Keratinocyte (primary cell): Measurements from ENCODE around the gene ALDH4A1. TPM values are rescaled to one million over a fixed set of nuclear protein-coding genes. Genes with fewer than 3 reads are reported as not detected.

Source experiments
- DNase-seq: peaks from one replicate; pipeline ENCODE4 v3.0.0-alpha.2; 2011; ENCODE audit warnings: low read depth, missing footprints, low spot score
- FAIRE-seq: peaks from 2 replicates; lab custom pipeline; 2011; peaks lifted over from hg19 to GRCh38; lab: Jason Lieb, UNC
- H2AFZ ChIP-seq: 2 replicates; pipeline ENCODE4 v1.6.0; 2012; ENCODE audit warnings: low read length, control low read depth, inconsistent platforms; ENCODE audit not compliant: control insufficient read depth
- H3K27ac ChIP-seq: 2 replicates; pipeline ENCODE4 v1.5.1; 2011; ENCODE audit warnings: low read length; ENCODE audit not compliant: control insufficient read depth, insufficient read depth
- H3K27me3 ChIP-seq: 3 replicates; pipeline ENCODE4 v1.6.0; 2011; ENCODE audit warnings: low read length; ENCODE audit not compliant: control insufficient read depth, insufficient read depth; ENCODE audit errors: extremely low read depth
- H3K36me3 ChIP-seq, 2 experiments: 2 replicates in 1 of 2; 3 replicates in 1 of 2; pipeline ENCODE4 v1.5.1; 2011; ENCODE audit warnings: low read length in 2 of 2, mild to moderate bottlenecking in 1 of 2; ENCODE audit not compliant: control insufficient read depth in 2 of 2, insufficient read depth in 2 of 2; ENCODE audit errors: extremely low read depth in 1 of 2
- H3K4me1 ChIP-seq: 3 replicates; pipeline ENCODE4 v1.5.1; 2011; ENCODE audit warnings: low read length; ENCODE audit not compliant: control insufficient read depth, insufficient read depth; ENCODE audit errors: extremely low read depth
- H3K4me2 ChIP-seq: 3 replicates; pipeline ENCODE4 v1.6.0; 2011; ENCODE audit warnings: low read depth, low read length; ENCODE audit not compliant: control insufficient read depth, insufficient read depth; ENCODE audit errors: extremely low read depth
- H3K4me3 ChIP-seq, 3 experiments: fragments of 200-600 bp in 1 of 3; sonication (generic) in 1 of 3; 2 replicates in 2 of 3; 3 replicates in 1 of 3; pipeline ENCODE4 v1.5.1; 2011 to 2016; ENCODE audit warnings: low read length in 3 of 3, mild to moderate bottlenecking in 3 of 3, control low read depth in 2 of 3, inconsistent platforms in 1 of 3, low read depth in 1 of 3, mixed read lengths in 1 of 3, mixed run types in 1 of 3, moderate library complexity in 1 of 3; ENCODE audit not compliant: control insufficient read depth in 2 of 3, insufficient read depth in 2 of 3; ENCODE audit errors: extremely low read depth in 1 of 3
- H3K79me2 ChIP-seq: 2 replicates; pipeline ENCODE4 v1.6.0; 2012; ENCODE audit warnings: low read length; ENCODE audit not compliant: control insufficient read depth, insufficient read depth
- H3K9ac ChIP-seq: 3 replicates; pipeline ENCODE4 v1.6.0; 2011; ENCODE audit warnings: low read length; ENCODE audit not compliant: control insufficient read depth, insufficient read depth; ENCODE audit errors: extremely low read depth
- H3K9me1 ChIP-seq: 3 replicates; pipeline ENCODE4 v1.6.0; 2011; ENCODE audit warnings: low read length; ENCODE audit not compliant: control insufficient read depth, insufficient read depth; ENCODE audit errors: extremely low read depth
- H3K9me3 ChIP-seq: 2 replicates; pipeline ENCODE4 v1.5.1; 2012; ENCODE audit warnings: low read depth, low read length; ENCODE audit not compliant: control insufficient read depth
- H4K20me1 ChIP-seq: 3 replicates; pipeline ENCODE4 v1.6.0; 2011; ENCODE audit warnings: low read length; ENCODE audit not compliant: control insufficient read depth, insufficient read depth; ENCODE audit errors: extremely low read depth
- EZH2 ChIP-seq: IDR thresholded peaks from one replicate; pipeline ENCODE4 v1.6.1; 2012; ENCODE audit warnings: inconsistent platforms, mild to moderate bottlenecking, low read length, moderate library complexity
- dilution Hi-C: fragments of 300-500 bp; cut with MboI; formaldehyde crosslinking; loops from one replicate; pipeline ENCODE4 v1.7.0; 2020; ENCODE audit warnings: low sequenced_read_pairs; ENCODE audit not compliant: extremely low pct_ligation_motif_present
- polyA plus RNA-seq, 5 experiments: library from polyadenylated mRNA; depleted of rRNA in 3 of 5; stranded (reverse) in 3 of 5; stranded (forward) in 1 of 5; unstranded in 1 of 5; fragments of >200 nt; gene quantifications; 1 replicate in 1 of 5; 2 replicates in 3 of 5; 3 replicates in 1 of 5; pipeline versions ENCODE4 v1.2.1 to v1.2.3, GENCODE V29; 2011 to 2012; ENCODE audit warnings: missing spikeins in 2 of 5, low read depth in 1 of 5, low replicate concordance in 1 of 5
- TF ChIP-seq, protein P1 (sequence below), 3 experiments: IDR thresholded peaks in 1 of 3; conservative IDR thresholded peaks in 1 of 3; optimal IDR thresholded peaks in 1 of 3; 2 replicates in 2 of 3; 3 replicates in 1 of 3; pipeline versions ENCODE3 to v1.5.1; 2011; ENCODE audit warnings: low read length in 3 of 3, mild to moderate bottlenecking in 3 of 3, moderate library complexity in 2 of 3, control low read depth in 1 of 3, inconsistent platforms in 1 of 3; ENCODE audit not compliant: insufficient read depth in 2 of 3; ENCODE audit errors: extremely low read depth in 1 of 3

ALDH4A1 gene
- polyA plus RNA-seq, 1 donor (not counting 4 experiments of a cell fraction or from before 2014, with no cell fraction given) = 52.7 TPM

DNA sequence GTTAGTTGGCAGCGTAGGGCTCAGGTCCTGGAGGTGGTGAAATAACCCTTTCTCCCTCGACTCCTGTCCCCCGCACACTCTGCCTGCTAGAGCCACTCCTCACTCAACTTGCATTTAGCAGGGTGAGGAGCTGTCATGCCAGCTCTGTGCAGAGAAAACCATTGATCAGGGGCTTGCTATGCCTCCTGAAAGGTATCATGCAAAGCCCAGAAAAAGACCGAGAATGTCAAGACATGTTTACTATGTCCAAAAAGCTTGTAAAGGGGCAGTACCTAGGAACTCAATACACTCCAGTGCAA, 18.0 kb downstream of the ALDH4A1 start:
- no peaks in the 10 kb centered on the region for H3K79me2 ChIP-seq
- no peaks in the 10 kb centered on the region for H3K9me1 ChIP-seq
- no peak overlapping the region for H3K4me3 ChIP-seq
- no peaks in the 10 kb centered on the region for H4K20me1 ChIP-seq
- TF ChIP-seq EZH2 = no peak
- TF ChIP-seq, protein P1, sequence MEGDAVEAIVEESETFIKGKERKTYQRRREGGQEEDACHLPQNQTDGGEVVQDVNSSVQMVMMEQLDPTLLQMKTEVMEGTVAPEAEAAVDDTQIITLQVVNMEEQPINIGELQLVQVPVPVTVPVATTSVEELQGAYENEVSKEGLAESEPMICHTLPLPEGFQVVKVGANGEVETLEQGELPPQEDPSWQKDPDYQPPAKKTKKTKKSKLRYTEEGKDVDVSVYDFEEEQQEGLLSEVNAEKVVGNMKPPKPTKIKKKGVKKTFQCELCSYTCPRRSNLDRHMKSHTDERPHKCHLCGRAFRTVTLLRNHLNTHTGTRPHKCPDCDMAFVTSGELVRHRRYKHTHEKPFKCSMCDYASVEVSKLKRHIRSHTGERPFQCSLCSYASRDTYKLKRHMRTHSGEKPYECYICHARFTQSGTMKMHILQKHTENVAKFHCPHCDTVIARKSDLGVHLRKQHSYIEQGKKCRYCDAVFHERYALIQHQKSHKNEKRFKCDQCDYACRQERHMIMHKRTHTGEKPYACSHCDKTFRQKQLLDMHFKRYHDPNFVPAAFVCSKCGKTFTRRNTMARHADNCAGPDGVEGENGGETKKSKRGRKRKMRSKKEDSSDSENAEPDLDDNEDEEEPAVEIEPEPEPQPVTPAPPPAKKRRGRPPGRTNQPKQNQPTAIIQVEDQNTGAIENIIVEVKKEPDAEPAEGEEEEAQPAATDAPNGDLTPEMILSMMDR (optimal IDR thresholded peaks at IDR 0.05 in 1 of 3, IDR thresholded peaks at IDR 0.05 in 1 of 3, conservative IDR thresholded peaks at IDR 0.05 in 1 of 3; ENCODE audit: extremely low read depth in 1 of 3, insufficient read depth in 2 of 3, low read length in 3 of 3) = no peak
- peaks cover 38% of the 10 kb centered on the region for H3K4me1 ChIP-seq
- H3K27ac ChIP-seq = no peak overlapping the region
- H3K4me2 ChIP-seq = no peak overlapping the region
- H3K9ac ChIP-seq = no peak overlapping the region
- H3K9me3 ChIP-seq = no peaks in the 10 kb centered on the region
- no peak overlapping the region for H2AFZ ChIP-seq
- H3K27me3 ChIP-seq = no peaks in the 10 kb centered on the region
- no peak for DNase-seq
- FAIRE-seq = no peak
- peaks cover 13 to 44% of the 10 kb centered on the region in 2 experiments for H3K36me3 ChIP-seq
- dilution Hi-C loops = no loop called here

GRCh38 chr1:18883636-18884418, 18.5 kb downstream of the ALDH4A1 start:
- no peak overlapping the region for H3K9ac ChIP-seq
- H3K9me3 ChIP-seq = no peaks in the 10 kb centered on the region
- no peak for TF ChIP-seq EZH2
- TF ChIP-seq, protein P1 (optimal IDR thresholded peaks at IDR 0.05 in 1 of 3, IDR thresholded peaks at IDR 0.05 in 1 of 3, conservative IDR thresholded peaks at IDR 0.05 in 1 of 3; ENCODE audit: extremely low read depth in 1 of 3, insufficient read depth in 2 of 3, low read length in 3 of 3) = peak in 2 of 3 experiments; percentile 89 to 94
- no peaks in the 10 kb centered on the region for H3K27me3 ChIP-seq
- FAIRE-seq = peak; percentile 67
- H3K36me3 ChIP-seq = peaks cover 17 to 44% of the 10 kb centered on the region in 2 experiments
- H3K79me2 ChIP-seq = no peaks in the 10 kb centered on the region
- H3K4me1 ChIP-seq = peaks cover 38% of the 10 kb centered on the region
- DNase-seq = no peak
- H3K9me1 ChIP-seq = no peaks in the 10 kb centered on the region
- H2AFZ ChIP-seq = no peak overlapping the region
- no peak overlapping the region for H3K4me3 ChIP-seq
- no peak overlapping the region for H3K27ac ChIP-seq
- no peaks in the 10 kb centered on the region for H4K20me1 ChIP-seq
- H3K4me2 ChIP-seq = no peak overlapping the region
- dilution Hi-C loops = no loop called here
